Activated CD4-positive, alpha-beta memory T cell treated with anti-CD3 and anti-CD28 coated beads, Interleukin-2, amount 10 ng/mL, durations not matched to agents 7 days and 5 days (primary cell): Measurements from ENCODE around the gene SI. TPM values are rescaled to one million over a fixed set of nuclear protein-coding genes. Genes with fewer than 3 reads are reported as not detected.

Source experiments
- CTCF ChIA-PET: fragments of 350-600 bp; sonication (Branson Sonifier 250); formaldehyde crosslinking; loops from one replicate; lab custom pipeline; 2021; ENCODE audit warnings: antibody characterized with exemption, inconsistent platforms; lab: Charles Lee
- POLR2A ChIA-PET: fragments of 350-600 bp; sonication (Branson Sonifier 250); formaldehyde crosslinking; loops from one replicate; lab custom pipeline; 2021; ENCODE audit warnings: antibody characterized with exemption; lab: Charles Lee
- DNase-seq: peaks from one replicate; pipeline ENCODE4 v3.0.0-alpha.2; 2020
- H3K27ac Mint-ChIP-seq: one replicate; pipeline ENCODE4 v1.8.0; 2021; ENCODE audit warnings: mild to moderate bottlenecking, mixed read lengths
- H3K27me3 Mint-ChIP-seq: one replicate; pipeline ENCODE4 v1.8.0; 2021; ENCODE audit warnings: mixed read lengths
- H3K36me3 Mint-ChIP-seq: one replicate; pipeline ENCODE4 v1.8.0; 2021; ENCODE audit warnings: low read depth, mixed read lengths
- H3K4me1 Mint-ChIP-seq: one replicate; pipeline ENCODE4 v1.8.0; 2021; ENCODE audit warnings: mixed read lengths
- H3K4me3 Mint-ChIP-seq: one replicate; pipeline ENCODE4 v1.8.0; 2021; ENCODE audit warnings: mild to moderate bottlenecking, mixed read lengths
- H3K9me3 Mint-ChIP-seq: one replicate; pipeline ENCODE4 v1.8.0; 2021; ENCODE audit warnings: mixed read lengths
- total RNA-seq, 2 experiments: library from RNA; stranded (reverse); gene quantifications; one replicate each; pipeline ENCODE4 v1.2.3, GENCODE V29; 2021

SI gene
- total RNA-seq: not detected

- Mint-ChIP-seq H3K4me3 (no peak within 1 kb of the TSS), H3K9me3 (peaks cover 6% of the 10 kb centered on the region), H3K27ac (no peak within 1 kb of the TSS), H3K36me3 (no peaks in the 10 kb centered on the region), H3K4me1 (no peaks in the 10 kb centered on the region), H3K27me3 (no peaks in the 10 kb centered on the region)
- ChIA-PET CTCF (no interaction called here), POLR2A (no interaction called here)
- DNase-seq: no peak
These were observed at the start of gene SI for GRCh38 chr3:165078293-165078692. SI (minus strand) TSS chr3:165078496; CDS start chr3:165076012, 2,484 bp downstream.

- Mint-ChIP-seq H3K27me3 (no peaks in the 10 kb centered on the region), H3K36me3 (no peaks in the 10 kb centered on the region)
- POLR2A ChIA-PET: no interaction called here
These were observed 47.5 kb upstream of the SI start for GRCh38 chr3:165125836-165126235.

GRCh38 chr3:165111401-165111800 lies 33.1 kb upstream of the SI start:
- no peak for DNase-seq
- CTCF ChIA-PET: no interaction called here
- H3K4me1 Mint-ChIP-seq: no peaks in the 10 kb centered on the region
- H3K9me3 Mint-ChIP-seq: no peaks in the 10 kb centered on the region
- POLR2A ChIA-PET: no interaction called here
- H3K27me3 Mint-ChIP-seq: no peaks in the 10 kb centered on the region
- no peak overlapping the region for H3K27ac Mint-ChIP-seq
- no peak overlapping the region for H3K4me3 Mint-ChIP-seq
- no peaks in the 10 kb centered on the region for H3K36me3 Mint-ChIP-seq

More at GRCh38 chr3:165125836-165126235, 47.5 kb upstream of the SI start:
- DNase-seq: no peak
- Mint-ChIP-seq H3K27ac (no peak overlapping the region), H3K4me1 (no peaks in the 10 kb centered on the region), H3K4me3 (no peak overlapping the region), H3K9me3 (peaks cover 2% of the 10 kb centered on the region)
- CTCF ChIA-PET: no interaction called here

- no peak for DNase-seq
- no peaks in the 10 kb centered on the region for H3K27me3 Mint-ChIP-seq
- no peaks in the 10 kb centered on the region for H3K36me3 Mint-ChIP-seq
- no peak overlapping the region for H3K4me3 Mint-ChIP-seq
- H3K9me3 Mint-ChIP-seq: peaks cover 2% of the 10 kb centered on the region
- H3K4me1 Mint-ChIP-seq: no peaks in the 10 kb centered on the region
- ChIA-PET CTCF (no interaction called here), POLR2A (no interaction called here)
- no peak overlapping the region for H3K27ac Mint-ChIP-seq
These were observed 25.3 kb upstream of the SI start for GRCh38 chr3:165103616-165104015.

GRCh38 chr3:165082650-165083049 lies 4.4 kb upstream of the SI start:
- ChIA-PET CTCF (no interaction called here), POLR2A (no interaction called here)
- Mint-ChIP-seq H3K9me3 (peaks cover 6% of the 10 kb centered on the region), H3K27ac (no peak overlapping the region), H3K27me3 (no peaks in the 10 kb centered on the region), H3K36me3 (no peaks in the 10 kb centered on the region), H3K4me1 (no peaks in the 10 kb centered on the region), H3K4me3 (no peak overlapping the region)
- no peak for DNase-seq

GRCh38 chr3:165081183-165081582 lies 2.9 kb upstream of the SI start:
- Mint-ChIP-seq H3K4me1 (no peaks in the 10 kb centered on the region), H3K36me3 (no peaks in the 10 kb centered on the region), H3K4me3 (no peak overlapping the region), H3K27me3 (no peaks in the 10 kb centered on the region), H3K9me3 (peaks cover 6% of the 10 kb centered on the region), H3K27ac (no peak overlapping the region)
- DNase-seq: no peak
- ChIA-PET POLR2A (no interaction called here), CTCF (no interaction called here)

- Mint-ChIP-seq H3K36me3 (no peaks in the 10 kb centered on the region), H3K4me3 (no peak overlapping the region), H3K9me3 (no peaks in the 10 kb centered on the region), H3K27ac (no peak overlapping the region), H3K27me3 (no peaks in the 10 kb centered on the region), H3K4me1 (no peaks in the 10 kb centered on the region)
- CTCF ChIA-PET: no interaction called here
- POLR2A ChIA-PET: no interaction called here
- no peak for DNase-seq
These were observed 2.6 kb downstream of the SI start for GRCh38 chr3:165075695-165076094.

- CTCF ChIA-PET: no interaction called here
- Mint-ChIP-seq H3K27me3 (no peaks in the 10 kb centered on the region), H3K9me3 (no peaks in the 10 kb centered on the region), H3K4me3 (no peak overlapping the region), H3K4me1 (no peaks in the 10 kb centered on the region), H3K36me3 (no peaks in the 10 kb centered on the region), H3K27ac (no peak overlapping the region)
- POLR2A ChIA-PET: no interaction called here
- DNase-seq: no peak
These were observed 7.6 kb downstream of the SI start for GRCh38 chr3:165070682-165071081.

GRCh38 chr3:165056510-165056909 lies 21.8 kb downstream of the SI start:
- Mint-ChIP-seq H3K9me3 (peaks cover 3% of the 10 kb centered on the region), H3K27me3 (no peaks in the 10 kb centered on the region), H3K4me3 (no peak overlapping the region)

GRCh38 chr3:165040186-165040585 lies 38.1 kb downstream of the SI start:
- no peak overlapping the region for H3K27ac Mint-ChIP-seq
- H3K4me3 Mint-ChIP-seq: no peak overlapping the region
- ChIA-PET POLR2A (no interaction called here), CTCF (no interaction called here)
- no peaks in the 10 kb centered on the region for H3K4me1 Mint-ChIP-seq
- H3K9me3 Mint-ChIP-seq: peaks cover 4% of the 10 kb centered on the region
- no peaks in the 10 kb centered on the region for H3K36me3 Mint-ChIP-seq
- no peak for DNase-seq
- no peaks in the 10 kb centered on the region for H3K27me3 Mint-ChIP-seq

More at GRCh38 chr3:165056510-165056909, 21.8 kb downstream of the SI start:
- ChIA-PET POLR2A (no interaction called here), CTCF (no interaction called here)
- no peak for DNase-seq
- no peak overlapping the region for H3K27ac Mint-ChIP-seq
- H3K36me3 Mint-ChIP-seq: no peaks in the 10 kb centered on the region
- H3K4me1 Mint-ChIP-seq: no peaks in the 10 kb centered on the region

- Mint-ChIP-seq H3K4me1 (no peaks in the 10 kb centered on the region), H3K9me3 (peaks cover 6% of the 10 kb centered on the region), H3K27me3 (no peaks in the 10 kb centered on the region), H3K36me3 (no peaks in the 10 kb centered on the region), H3K27ac (no peak overlapping the region), H3K4me3 (no peak overlapping the region)
- ChIA-PET POLR2A (no interaction called here), CTCF (no interaction called here)
- no peak for DNase-seq
These were observed 66.7 kb downstream of the SI start for GRCh38 chr3:165011557-165011956.

- DNase-seq: no peak
- H3K36me3 Mint-ChIP-seq: no peaks in the 10 kb centered on the region
- H3K4me1 Mint-ChIP-seq: no peaks in the 10 kb centered on the region
- CTCF ChIA-PET: no interaction called here
- H3K4me3 Mint-ChIP-seq: no peak overlapping the region
- POLR2A ChIA-PET: no interaction called here
- no peaks in the 10 kb centered on the region for H3K27me3 Mint-ChIP-seq
- H3K9me3 Mint-ChIP-seq: peaks cover 7% of the 10 kb centered on the region
- no peak overlapping the region for H3K27ac Mint-ChIP-seq
These were observed 93.3 kb downstream of the SI start for GRCh38 chr3:164984947-164985346.

GRCh38 chr3:164962610-164963009 lies 115.7 kb downstream of the SI start:
- H3K27ac Mint-ChIP-seq: no peak overlapping the region
- H3K4me3 Mint-ChIP-seq: no peak overlapping the region
- H3K36me3 Mint-ChIP-seq: no peaks in the 10 kb centered on the region
- ChIA-PET POLR2A (no interaction called here), CTCF (no interaction called here)
- H3K9me3 Mint-ChIP-seq: peaks cover 2% of the 10 kb centered on the region
- no peak for DNase-seq
- no peaks in the 10 kb centered on the region for H3K4me1 Mint-ChIP-seq
- H3K27me3 Mint-ChIP-seq: no peaks in the 10 kb centered on the region

GRCh38 chr3:164952966-164953365 lies 125.3 kb downstream of the SI start:
- H3K4me1 Mint-ChIP-seq: no peaks in the 10 kb centered on the region
- no peak overlapping the region for H3K27ac Mint-ChIP-seq
- CTCF ChIA-PET: no interaction called here
- H3K9me3 Mint-ChIP-seq: peaks cover 11% of the 10 kb centered on the region
- H3K27me3 Mint-ChIP-seq: no peaks in the 10 kb centered on the region
- POLR2A ChIA-PET: no interaction called here
- H3K4me3 Mint-ChIP-seq: no peak overlapping the region
- no peaks in the 10 kb centered on the region for H3K36me3 Mint-ChIP-seq
- no peak for DNase-seq
